Prostate gland (tissue), 2 donors: ENCODE results near the gene GPRIN3.

Source experiments
- POLR2AphosphoS5 ChIP-seq: sonication (generic); formaldehyde crosslinking; IDR thresholded peaks from one replicate; pipeline ENCODE4 v1.6.1; 2017; ENCODE audit warnings: antibody characterized with exemption
- TF ChIP-seq, protein P1 (sequence below), 4 experiments: fragments of 200-600 bp in 2 of 4; fragments of 450-650 bp in 2 of 4; sonication (generic) in 2 of 4; IDR thresholded peaks; 1 replicate in 3 of 4; 2 replicates in 1 of 4; pipeline ENCODE4 v1.5.1; 2016 to 2019; ENCODE audit warnings: antibody characterized with exemption in 4 of 4, mild to moderate bottlenecking in 2 of 4, moderate library complexity in 2 of 4

DNA sequence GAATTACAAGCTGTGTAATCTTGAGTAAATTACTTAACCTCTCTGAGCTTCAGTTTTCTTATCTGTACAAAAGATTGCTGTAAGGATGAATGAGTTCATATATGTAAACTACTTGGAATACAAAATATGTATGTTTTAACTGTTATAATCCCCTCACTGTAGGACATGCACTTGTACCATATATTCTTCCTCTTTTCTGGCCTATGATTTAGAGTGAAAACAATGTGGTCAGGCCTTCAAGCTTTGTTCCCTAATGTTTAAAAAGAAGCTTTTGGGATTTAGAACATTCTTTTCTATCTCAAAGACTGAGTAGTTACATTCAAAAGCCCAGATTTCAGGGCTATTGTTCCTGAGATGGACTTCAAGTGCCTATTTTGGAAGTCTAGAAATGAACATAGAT lies 26.7 kb upstream of the GPRIN3 start:
- TF ChIP-seq POLR2AphosphoS5: no peak
- TF ChIP-seq, protein P1, sequence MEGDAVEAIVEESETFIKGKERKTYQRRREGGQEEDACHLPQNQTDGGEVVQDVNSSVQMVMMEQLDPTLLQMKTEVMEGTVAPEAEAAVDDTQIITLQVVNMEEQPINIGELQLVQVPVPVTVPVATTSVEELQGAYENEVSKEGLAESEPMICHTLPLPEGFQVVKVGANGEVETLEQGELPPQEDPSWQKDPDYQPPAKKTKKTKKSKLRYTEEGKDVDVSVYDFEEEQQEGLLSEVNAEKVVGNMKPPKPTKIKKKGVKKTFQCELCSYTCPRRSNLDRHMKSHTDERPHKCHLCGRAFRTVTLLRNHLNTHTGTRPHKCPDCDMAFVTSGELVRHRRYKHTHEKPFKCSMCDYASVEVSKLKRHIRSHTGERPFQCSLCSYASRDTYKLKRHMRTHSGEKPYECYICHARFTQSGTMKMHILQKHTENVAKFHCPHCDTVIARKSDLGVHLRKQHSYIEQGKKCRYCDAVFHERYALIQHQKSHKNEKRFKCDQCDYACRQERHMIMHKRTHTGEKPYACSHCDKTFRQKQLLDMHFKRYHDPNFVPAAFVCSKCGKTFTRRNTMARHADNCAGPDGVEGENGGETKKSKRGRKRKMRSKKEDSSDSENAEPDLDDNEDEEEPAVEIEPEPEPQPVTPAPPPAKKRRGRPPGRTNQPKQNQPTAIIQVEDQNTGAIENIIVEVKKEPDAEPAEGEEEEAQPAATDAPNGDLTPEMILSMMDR (IDR thresholded peaks at IDR 0.05): no peak
